Fibroblast of upper back skin (primary cell): ENCODE measurements around the gene C4BPA.

Source experiments
- DNase-seq: peaks from one replicate; pipeline ENCODE4 v3.0.0-alpha.2; 2013

The C4BPA gene

DNA sequence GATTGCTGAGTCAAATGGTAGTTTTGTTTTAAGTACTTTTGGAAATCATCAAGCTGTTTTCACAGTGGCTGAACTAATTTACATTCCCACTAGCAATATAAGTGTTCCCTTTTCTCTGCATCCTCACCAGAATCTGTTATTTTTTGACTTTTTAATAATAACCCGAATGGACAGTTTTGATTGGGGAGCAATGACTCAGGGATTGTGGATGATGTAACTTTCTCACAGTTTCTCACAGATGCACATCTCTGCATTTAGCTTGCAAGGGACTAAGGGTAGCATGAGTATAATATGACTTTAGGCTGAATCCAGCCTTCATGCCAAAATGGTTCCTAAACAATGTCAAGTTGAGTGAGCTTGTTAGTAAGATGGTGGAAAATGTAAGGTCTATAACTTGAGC is 90.2 kb downstream of the C4BPA start:
- DNase-seq: no peak
